CD4-positive, alpha-beta memory T cell (primary cell): Measurements from ENCODE around the gene AGXT2. TPM values are rescaled to one million over a fixed set of nuclear protein-coding genes. Genes with fewer than 3 reads are reported as not detected.

Experiments
- CTCF ChIA-PET: fragments of 350-600 bp; sonication (Branson Sonifier 250); formaldehyde crosslinking; loops from one replicate; lab custom pipeline; 2021; ENCODE audit warnings: inconsistent platforms; ENCODE audit not compliant: partially characterized antibody; lab: Charles Lee
- POLR2A ChIA-PET: fragments of 350-600 bp; sonication (Branson Sonifier 250); formaldehyde crosslinking; loops from one replicate; lab custom pipeline; 2021; ENCODE audit not compliant: partially characterized antibody; lab: Charles Lee
- DNase-seq, 5 donors: peaks; one replicate each; pipeline versions ENCODE4 v3.0.0 to v3.0.0-alpha.2; 2020 to 2022; ENCODE audit warnings: mixed read lengths in 1 of 5
- H3K27ac ChIP-seq: one replicate; pipeline ENCODE4 v1.7.0; 2013; ENCODE audit warnings: low read depth, low read length
- H3K27me3 ChIP-seq: 2 replicates; pipeline ENCODE4 v1.7.0; 2013; ENCODE audit warnings: mild to moderate bottlenecking, low read length, moderate library complexity; ENCODE audit not compliant: insufficient read depth
- H3K36me3 ChIP-seq: 2 replicates; pipeline ENCODE4 v1.7.0; 2013; ENCODE audit warnings: mild to moderate bottlenecking, low read length, moderate library complexity; ENCODE audit not compliant: insufficient read depth
- H3K4me1 ChIP-seq: 2 replicates; pipeline ENCODE4 v1.7.0; 2013; ENCODE audit warnings: mild to moderate bottlenecking, low read length, moderate library complexity; ENCODE audit not compliant: insufficient read depth
- H3K4me3 ChIP-seq, 2 donors: one replicate each; pipeline ENCODE4 v1.7.0; 2013; ENCODE audit warnings: low read length in 2 of 2, mild to moderate bottlenecking in 1 of 2
- H3K9me3 ChIP-seq, 2 donors: one replicate each; pipeline ENCODE4 v1.7.0; 2013; ENCODE audit warnings: low read length in 2 of 2, control low read depth in 1 of 2; ENCODE audit not compliant: control insufficient read depth in 1 of 2
- H3K27ac Mint-ChIP-seq, 7 donors: one replicate each; pipeline ENCODE4 v1.8.0; 2020 to 2021; ENCODE audit warnings: mixed read lengths in 7 of 7, mild to moderate bottlenecking in 6 of 7, inconsistent platforms in 3 of 7, moderate library complexity in 3 of 7
- H3K27me3 Mint-ChIP-seq, 2 donors: one replicate each; pipeline ENCODE4 v1.8.0; 2020 to 2021; ENCODE audit warnings: mixed read lengths in 2 of 2
- H3K36me3 Mint-ChIP-seq, 2 donors: one replicate each; pipeline ENCODE4 v1.8.0; 2020 to 2021; ENCODE audit warnings: mixed read lengths in 2 of 2, inconsistent platforms in 1 of 2, mild to moderate bottlenecking in 1 of 2
- H3K4me1 Mint-ChIP-seq, 4 donors: one replicate each; pipeline ENCODE4 v1.8.0; 2020 to 2021; ENCODE audit warnings: mixed read lengths in 4 of 4, mild to moderate bottlenecking in 1 of 4
- H3K4me3 Mint-ChIP-seq, 8 donors: one replicate each; pipeline ENCODE4 v1.8.0; 2020 to 2021; ENCODE audit warnings: mixed read lengths in 8 of 8, mild to moderate bottlenecking in 7 of 8, moderate library complexity in 6 of 8, inconsistent platforms in 3 of 8
- H3K9me3 Mint-ChIP-seq, 8 donors: one replicate each; pipeline ENCODE4 v1.8.0; 2020 to 2021; ENCODE audit warnings: mixed read lengths in 8 of 8, mild to moderate bottlenecking in 5 of 8, inconsistent platforms in 3 of 8, moderate library complexity in 1 of 8
- intact Hi-C: fragments of 100-400 bp; cut with micrococcal nuclease; formaldehyde crosslinking; loops from one replicate; pipeline ENCODE4 v1.15.1; 2023
- polyA plus RNA-seq, 2 donors: library from polyadenylated mRNA; unstranded; fragments of 300-500 nt; fragmentation: Illumina TruSeq; gene quantifications; one replicate each; pipeline ENCODE4 v1.2.3, GENCODE V29; 2021
- total RNA-seq, 2 experiments: library from RNA; stranded (reverse); gene quantifications; one replicate each; pipeline ENCODE4 v1.2.3, GENCODE V29; 2021

The AGXT2 gene
- total and polyA plus RNA-seq, 4 experiments from 2014 or later, result not detected

GRCh38 chr5:35030426-35031100, 17.2 kb downstream of the AGXT2 start:
- H3K36me3 ChIP-seq, result no peaks in the 10 kb centered on the region
- H3K4me1 ChIP-seq, result no peaks in the 10 kb centered on the region
- H3K9me3 ChIP-seq, result no peaks in the 10 kb centered on the region
- H3K27me3 ChIP-seq, result no peaks in the 10 kb centered on the region
- Mint-ChIP-seq H3K4me1 (no peaks in the 10 kb centered on the region), H3K27ac (no peak overlapping the region), H3K36me3 (no peaks in the 10 kb centered on the region), H3K27me3 (peaks cover 12 to 16% of the 10 kb centered on the region in 2 donors), H3K4me3 (no peak overlapping the region), H3K9me3 (peaks cover 0 to 2% (median 0%) of the 10 kb centered on the region in 8 donors)
- ChIA-PET CTCF (no interaction called here), POLR2A (no interaction called here)
- intact Hi-C loops, result no loop called here
- no peak overlapping the region for H3K27ac ChIP-seq
- no peak overlapping the region for H3K4me3 ChIP-seq
- DNase-seq, result no peak

- H3K36me3 Mint-ChIP-seq, result no peaks in the 10 kb centered on the region
- no peaks in the 10 kb centered on the region for H3K4me1 Mint-ChIP-seq
- intact Hi-C loops, result no loop called here
- no peak overlapping the region for H3K4me3 Mint-ChIP-seq
- Histone ChIP-seq H3K9me3 (no peaks in the 10 kb centered on the region), H3K4me3 (no peak overlapping the region), H3K27ac (no peak overlapping the region), H3K4me1 (no peaks in the 10 kb centered on the region), H3K36me3 (no peaks in the 10 kb centered on the region), H3K27me3 (no peaks in the 10 kb centered on the region)
- POLR2A ChIA-PET, result no interaction called here
- H3K27me3 Mint-ChIP-seq, result peaks cover 12% of the 10 kb centered on the region in 2 donors
- no peak overlapping the region for H3K27ac Mint-ChIP-seq
- CTCF ChIA-PET, result no interaction called here
- peaks cover 0 to 2% (median 0%) of the 10 kb centered on the region in 8 donors for H3K9me3 Mint-ChIP-seq
- DNase-seq, result no peak
Observed at GRCh38 chr5:35029333-35029732, 18.4 kb downstream of the AGXT2 start.

GRCh38 chr5:35026941-35027340, 20.8 kb downstream of the AGXT2 start:
- Mint-ChIP-seq H3K9me3 (peaks cover 0 to 2% (median 0%) of the 10 kb centered on the region in 8 donors), H3K27ac (no peak overlapping the region), H3K4me1 (no peaks in the 10 kb centered on the region), H3K27me3 (peaks cover 8% of the 10 kb centered on the region in 2 donors), H3K36me3 (no peaks in the 10 kb centered on the region), H3K4me3 (no peak overlapping the region)
- DNase-seq, result no peak
- POLR2A ChIA-PET, result no interaction called here
- no peak overlapping the region for H3K4me3 ChIP-seq
- H3K27me3 ChIP-seq, result no peaks in the 10 kb centered on the region
- CTCF ChIA-PET, result interaction anchor here (1.9 kb wide), 1 partner anchor 24 kb away, joined by 4 read pairs; no protein-coding TSS in a partner anchor
- intact Hi-C loops, result no loop called here
- H3K36me3 ChIP-seq, result no peaks in the 10 kb centered on the region
- H3K27ac ChIP-seq, result no peak overlapping the region
- no peaks in the 10 kb centered on the region for H3K4me1 ChIP-seq
- H3K9me3 ChIP-seq, result no peaks in the 10 kb centered on the region

DNA sequence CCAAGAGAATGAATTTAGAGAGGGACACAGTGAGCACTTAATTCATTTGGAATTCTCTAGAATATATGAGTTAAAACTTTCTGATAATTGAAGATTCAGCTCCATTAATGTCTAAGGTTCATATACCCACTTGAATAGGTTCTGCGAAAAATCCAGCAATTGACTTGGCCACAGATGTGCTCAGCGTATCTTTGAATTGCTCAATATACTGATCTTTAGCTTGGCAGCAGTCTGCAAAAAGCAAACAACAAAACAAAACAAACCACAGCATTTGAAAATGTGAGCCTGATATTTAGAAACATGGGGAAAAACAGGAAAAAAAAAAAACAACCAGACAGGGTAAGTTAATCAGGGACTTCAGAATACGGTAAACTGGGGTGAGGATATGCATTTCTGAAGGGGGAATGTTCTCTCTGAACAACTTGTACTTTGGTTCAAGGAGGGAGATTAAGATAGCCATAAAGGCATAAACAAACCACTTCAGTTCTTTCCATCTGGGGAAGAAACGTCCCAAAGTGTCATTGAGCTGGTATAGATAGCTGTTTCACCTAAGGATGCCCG, 21.4 kb downstream of the AGXT2 start:
- POLR2A ChIA-PET, result no interaction called here

GRCh38 chr5:35024911-35025510, 22.7 kb downstream of the AGXT2 start:
- no peaks in the 10 kb centered on the region for H3K36me3 ChIP-seq

More for the DNA sequence above, 21.4 kb downstream of the AGXT2 start:
- H3K9me3 ChIP-seq, result no peaks in the 10 kb centered on the region
- H3K27me3 ChIP-seq, result no peaks in the 10 kb centered on the region
- no peaks in the 10 kb centered on the region for H3K4me1 Mint-ChIP-seq
- no peak overlapping the region for H3K4me3 Mint-ChIP-seq
- no peaks in the 10 kb centered on the region for H3K4me1 ChIP-seq
- H3K36me3 ChIP-seq, result no peaks in the 10 kb centered on the region
- peaks cover 0 to 4% (median 0%) of the 10 kb centered on the region in 8 donors for H3K9me3 Mint-ChIP-seq
- intact Hi-C loops, result no loop called here
- no peak overlapping the region for H3K4me3 ChIP-seq
- no peak for DNase-seq
- H3K36me3 Mint-ChIP-seq, result no peaks in the 10 kb centered on the region
- no peak overlapping the region for H3K27ac ChIP-seq
- H3K27ac Mint-ChIP-seq, result no peak overlapping the region
- CTCF ChIA-PET, result no interaction called here
- peaks cover 7 to 8% of the 10 kb centered on the region in 2 donors for H3K27me3 Mint-ChIP-seq

GRCh38 chr5:35023391-35024178, 24.2 kb downstream of the AGXT2 start:
- intact Hi-C loops, result no loop called here
- H3K4me1 ChIP-seq, result no peaks in the 10 kb centered on the region
- H3K4me3 ChIP-seq, result no peak overlapping the region
- H3K9me3 Mint-ChIP-seq, result peaks cover 0 to 2% (median 0%) of the 10 kb centered on the region in 8 donors
- no peaks in the 10 kb centered on the region for H3K27me3 ChIP-seq
- no peaks in the 10 kb centered on the region for H3K36me3 ChIP-seq
- no peaks in the 10 kb centered on the region for H3K9me3 ChIP-seq
- no peaks in the 10 kb centered on the region for H3K36me3 Mint-ChIP-seq
- DNase-seq, result no peak
- H3K27ac ChIP-seq, result no peak overlapping the region
- ChIA-PET POLR2A (no interaction called here), CTCF (no interaction called here)
- H3K27me3 Mint-ChIP-seq, result no peaks in the 10 kb centered on the region
- no peak overlapping the region for H3K4me3 Mint-ChIP-seq
- H3K27ac Mint-ChIP-seq, result no peak overlapping the region
- no peaks in the 10 kb centered on the region for H3K4me1 Mint-ChIP-seq

More at GRCh38 chr5:35024911-35025510, 22.7 kb downstream of the AGXT2 start:
- Mint-ChIP-seq H3K36me3 (no peaks in the 10 kb centered on the region), H3K27ac (no peak overlapping the region), H3K4me1 (no peaks in the 10 kb centered on the region), H3K4me3 (no peak overlapping the region), H3K27me3 (peaks cover 7 to 8% of the 10 kb centered on the region in 2 donors), H3K9me3 (peaks cover 0 to 2% (median 0%) of the 10 kb centered on the region in 8 donors)
- CTCF ChIA-PET, result no interaction called here
- POLR2A ChIA-PET, result no interaction called here
- no peak overlapping the region for H3K27ac ChIP-seq
- no peaks in the 10 kb centered on the region for H3K27me3 ChIP-seq
- no peak overlapping the region for H3K4me3 ChIP-seq
- no peak for DNase-seq
- no peaks in the 10 kb centered on the region for H3K9me3 ChIP-seq
- no peaks in the 10 kb centered on the region for H3K4me1 ChIP-seq
- intact Hi-C loops, result no loop called here
